IMR-90 (cell line): ENCODE measurements around the gene ITGAE. TPM values are rescaled to one million over a fixed set of nuclear protein-coding genes. Genes with fewer than 3 reads are reported as not detected.

Experiments
- ATAC-seq: fragments of 200-7000 bp; cut with Tn5 transposase; 2 replicates; pipeline ENCODE4 v1.9.1; 2020; ENCODE audit warnings: low read depth, mild to moderate bottlenecking, moderate library complexity
- BruUV-seq: library from RNA; stranded (reverse); fragments of 400-500 nt; replicated peaks from 2 replicates; lab custom pipeline; 2021; lab: Mats Ljungman, UMichigan
- CTCF ChIA-PET: fragments of 300-600 bp; formaldehyde crosslinking; extraction: SDS; loops from one replicate; lab custom pipeline; 2021; ENCODE audit warnings: antibody characterized with exemption; lab: Yijun Ruan, JAX
- POLR2A ChIA-PET: fragments of 300-600 bp; sonication (Branson Sonifier 250); formaldehyde crosslinking; loops from one replicate; lab custom pipeline; 2022; ENCODE audit warnings: antibody characterized with exemption; ENCODE audit not compliant: unreplicated experiment; lab: Charles Lee
- DNase-seq: peaks from one replicate; pipeline ENCODE4 v3.0.0; 2013
- H2AFZ ChIP-seq: replicated peaks from 2 replicates; pipeline ENCODE3; 2013; ENCODE audit warnings: low read length, mild to moderate bottlenecking; ENCODE audit not compliant: poor library complexity
- H2AK5ac ChIP-seq: 2 replicates; pipeline ENCODE4 v1.6.1; 2013; ENCODE audit warnings: low read depth, low read length, inconsistent platforms
- H2AK9ac ChIP-seq: replicated peaks from 2 replicates; pipeline ENCODE3; 2013; ENCODE audit warnings: mild to moderate bottlenecking, low read depth, low read length, moderate library complexity; ENCODE audit not compliant: poor library complexity
- H2BK120ac ChIP-seq: 2 replicates; pipeline ENCODE4 v1.6.1; 2013; ENCODE audit warnings: low read depth, low read length, inconsistent platforms
- H2BK15ac ChIP-seq: 3 replicates; pipeline ENCODE4 v1.6.1; 2013; ENCODE audit warnings: low read depth, low read length, inconsistent platforms
- H2BK20ac ChIP-seq: 2 replicates; pipeline ENCODE4 v1.6.1; 2013; ENCODE audit warnings: low read depth, mild to moderate bottlenecking, inconsistent platforms, low read length, moderate library complexity
- H2BK5ac ChIP-seq: 2 replicates; pipeline ENCODE4 v1.6.1; 2013; ENCODE audit warnings: mild to moderate bottlenecking, low read depth, low read length, inconsistent platforms; ENCODE audit not compliant: poor library complexity, severe bottlenecking
- H3K14ac ChIP-seq: replicated peaks from 2 replicates; pipeline ENCODE4 v1.6.1; 2013; ENCODE audit warnings: low read depth, low read length, inconsistent platforms
- H3K18ac ChIP-seq: 2 replicates; pipeline ENCODE4 v1.6.1; 2013; ENCODE audit warnings: low read depth, low read length, control low read depth
- H3K23ac ChIP-seq: 2 replicates; pipeline ENCODE4 v1.6.1; 2013; ENCODE audit warnings: low read depth, low read length, inconsistent platforms
- H3K27ac ChIP-seq: 2 replicates; pipeline ENCODE4 v1.5.1; 2013; ENCODE audit warnings: mild to moderate bottlenecking, control low read depth, low read length; ENCODE audit not compliant: insufficient read depth
- H3K27me3 ChIP-seq: 2 replicates; pipeline ENCODE4 v1.6.1; 2013; ENCODE audit warnings: low read length; ENCODE audit not compliant: control insufficient read depth, insufficient read depth
- H3K36me3 ChIP-seq: 2 replicates; pipeline ENCODE4 v1.6.1; 2013; ENCODE audit warnings: low read length, mixed read lengths; ENCODE audit not compliant: control insufficient read depth, insufficient read depth
- H3K4ac ChIP-seq: 2 replicates; pipeline ENCODE4 v1.6.1; 2013; ENCODE audit warnings: low read depth, low read length, inconsistent platforms
- H3K4me1 ChIP-seq: 2 replicates; pipeline ENCODE4 v1.6.1; 2013; ENCODE audit warnings: low read length, mixed read lengths; ENCODE audit not compliant: control insufficient read depth, insufficient read depth
- H3K4me2 ChIP-seq: 2 replicates; pipeline ENCODE4 v1.6.1; 2013; ENCODE audit warnings: low read depth, mild to moderate bottlenecking, control low read depth, low read length, moderate library complexity
- H3K4me3 ChIP-seq: 2 replicates; pipeline ENCODE4 v1.5.1; 2013; ENCODE audit warnings: low read depth, mild to moderate bottlenecking, control low read depth, low read length, moderate library complexity; ENCODE audit not compliant: insufficient read depth
- H3K56ac ChIP-seq: 2 replicates; pipeline ENCODE4 v1.6.1; 2013; ENCODE audit warnings: low read length, inconsistent platforms; ENCODE audit not compliant: insufficient read depth; ENCODE audit errors: extremely low read depth
- H3K79me1 ChIP-seq, 2 experiments: 2 replicates each; pipeline ENCODE4 v1.6.1; 2013; ENCODE audit warnings: low read length in 2 of 2, inconsistent platforms in 1 of 2, low read depth in 1 of 2
- H3K9ac ChIP-seq: 2 replicates; pipeline ENCODE4 v1.6.1; 2013; ENCODE audit warnings: low read depth, low read length, control low read depth
- H3K9me1 ChIP-seq: 2 replicates; pipeline ENCODE4 v1.6.1; 2013; ENCODE audit warnings: low read length, inconsistent platforms; ENCODE audit not compliant: insufficient read depth
- H3K9me3 ChIP-seq: 2 replicates; pipeline ENCODE4 v1.6.1; 2013; ENCODE audit warnings: low read length; ENCODE audit not compliant: control insufficient read depth, insufficient read depth
- H4K20me1 ChIP-seq: 2 replicates; pipeline ENCODE4 v1.6.1; 2013; ENCODE audit warnings: low read length, inconsistent platforms; ENCODE audit not compliant: insufficient read depth
- H4K5ac ChIP-seq: 2 replicates; pipeline ENCODE4 v1.6.1; 2013; ENCODE audit warnings: mild to moderate bottlenecking, low read depth, low read length, control low read depth
- H4K8ac ChIP-seq, 2 experiments: 2 replicates each; pipeline ENCODE4 v1.6.1; 2013; ENCODE audit warnings: low read depth in 2 of 2, low read length in 2 of 2, control low read depth in 1 of 2, inconsistent platforms in 1 of 2
- H4K91ac ChIP-seq: 2 replicates; pipeline ENCODE4 v1.6.1; 2013; ENCODE audit warnings: low read depth, low read length, inconsistent platforms; ENCODE audit not compliant: insufficient read depth
- BHLHE40 ChIP-seq: fragments of 150-350 bp; IDR thresholded peaks from 2 replicates; pipeline ENCODE4 v1.6.1; 2016; ENCODE audit warnings: mild to moderate bottlenecking, low read depth, low read length
- CEBPB ChIP-seq: IDR thresholded peaks from 2 replicates; pipeline ENCODE4 v1.6.1; 2012; ENCODE audit warnings: low read depth, low read length, improper control_type of control experiment
- CHD1 ChIP-seq: IDR thresholded peaks from 2 replicates; pipeline ENCODE4 v1.6.1; 2012; ENCODE audit warnings: low read depth, low read length, improper control_type of control experiment
- FOS ChIP-seq: fragments of 150-350 bp; IDR thresholded peaks from 2 replicates; pipeline ENCODE4 v1.6.1; 2016; ENCODE audit warnings: low read depth, low read length
- MAFK ChIP-seq: IDR thresholded peaks from 2 replicates; pipeline ENCODE4 v1.6.1; 2012; ENCODE audit warnings: low read depth, low read length, improper control_type of control experiment
- MAZ ChIP-seq: IDR thresholded peaks from 2 replicates; pipeline ENCODE4 v1.6.1; 2012; ENCODE audit warnings: low read depth, mild to moderate bottlenecking, low read length, improper control_type of control experiment, moderate library complexity, borderline replicate concordance
- MXI1 ChIP-seq: IDR thresholded peaks from 2 replicates; pipeline ENCODE4 v1.6.1; 2012; ENCODE audit warnings: low read depth, mild to moderate bottlenecking, low read length, moderate library complexity, borderline replicate concordance
- NFE2L2 ChIP-seq: fragments of 150-350 bp; IDR thresholded peaks from 2 replicates; pipeline ENCODE4 v1.6.1; 2016; ENCODE audit warnings: low read depth, mild to moderate bottlenecking, low read length
- POLR2A ChIP-seq: IDR thresholded peaks from 2 replicates; pipeline ENCODE4 v1.6.1; 2012; ENCODE audit warnings: mild to moderate bottlenecking, low read depth, low read length
- RAD21 ChIP-seq: IDR thresholded peaks from 2 replicates; pipeline ENCODE4 v1.6.1; 2012; ENCODE audit warnings: low read length, improper control_type of control experiment
- RCOR1 ChIP-seq: IDR thresholded peaks from 2 replicates; pipeline ENCODE4 v1.6.1; 2012; ENCODE audit warnings: mild to moderate bottlenecking, low read length, improper control_type of control experiment; ENCODE audit not compliant: insufficient replicate concordance
- RFX5 ChIP-seq: IDR thresholded peaks from 2 replicates; pipeline ENCODE4 v1.8.0; 2012; ENCODE audit warnings: low read depth, mild to moderate bottlenecking, low read length, moderate library complexity
- SMC3 ChIP-seq: fragments of 150-350 bp; IDR thresholded peaks from 2 replicates; pipeline ENCODE4 v1.6.1; 2016; ENCODE audit warnings: low read depth, mild to moderate bottlenecking, antibody characterized with exemption, low read length, moderate library complexity
- WGBS, 2 experiments: methylation state at CpG; one replicate each; pipeline versions ENCODE4 v1.1.5 to v1.1.7; 2013; ENCODE audit warnings: missing lambda C conversion rate in 2 of 2; ENCODE audit not compliant: insufficient read length in 1 of 2; ENCODE audit errors: extremely low coverage in 2 of 2; 5-methylcytosine and 5-hydroxymethylcytosine counted together
- dilution Hi-C: fragments of 300-500 bp; cut with HindIII; formaldehyde crosslinking; loops from one replicate; pipeline ENCODE4 v1.14.3; 2018; ENCODE audit warnings: low sequenced_read_pairs; ENCODE audit not compliant: unreplicated experiment
- in situ Hi-C: fragments of 300-500 bp; cut with MboI; formaldehyde crosslinking; loops from 3 replicates; pipeline ENCODE4 v1.14.3; 2019; ENCODE audit warnings: low sequenced_read_pairs, inconsistent platforms, mixed read lengths
- intact Hi-C: fragments of 100-400 bp; cut with micrococcal nuclease; formaldehyde crosslinking; loops from 2 replicates; pipeline ENCODE4 v1.10.0; 2022
- polyA plus RNA-seq, 3 experiments: library from polyadenylated mRNA; depleted of rRNA; stranded (reverse); fragments of >200 nt; gene quantifications; 2 replicates each; pipeline ENCODE4 v1.2.3, GENCODE V29; 2012; ENCODE audit warnings: low replicate concordance in 1 of 3
- total RNA-seq: library from RNA; depleted of rRNA; stranded (reverse); fragments of >200 nt; gene quantifications from 2 replicates; pipeline ENCODE4 v1.2.3, GENCODE V29; 2012
- TF ChIP-seq, protein P1 (sequence below): conservative IDR thresholded peaks from 2 replicates; pipeline ENCODE4 v1.5.1; 2012; ENCODE audit warnings: mild to moderate bottlenecking, low read depth, low read length, improper control_type of control experiment
- TF ChIP-seq, protein P2 (sequence below): fragments of 150-350 bp; IDR thresholded peaks from 2 replicates; pipeline ENCODE4 v1.6.1; 2016; ENCODE audit warnings: low read depth, mild to moderate bottlenecking, low read length, moderate library complexity, borderline replicate concordance
- TF ChIP-seq, protein P3 (sequence below): fragments of 150-350 bp; IDR thresholded peaks from 2 replicates; pipeline ENCODE4 v1.6.1; 2017; ENCODE audit warnings: mild to moderate bottlenecking, antibody characterized with exemption, low read length, low read depth

ITGAE gene
- total and polyA plus RNA-seq, 2 of the 4 experiments (the other 2 are of a cell fraction) = 54.1 to 60.8 TPM

DNA sequence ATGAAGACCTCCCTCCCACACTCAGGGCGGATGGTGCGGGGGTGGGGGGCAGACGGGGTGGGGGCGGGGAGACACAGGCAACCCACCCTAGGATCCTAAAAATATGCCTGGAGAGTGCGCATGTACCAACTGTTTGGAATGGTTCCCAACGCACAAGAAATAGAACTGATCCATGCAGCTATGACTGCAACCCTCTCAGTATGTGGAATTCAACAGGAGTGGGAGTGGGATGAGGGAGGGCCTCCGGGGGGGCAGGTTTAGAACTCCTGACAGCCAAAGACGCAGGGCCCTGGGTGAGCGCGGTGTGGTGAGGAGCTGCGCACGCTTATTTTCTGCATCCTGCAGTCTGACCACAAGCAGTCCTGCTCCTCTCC lies 103.9 kb downstream of the ITGAE start:
- ATAC-seq = no peak
- CTCF ChIA-PET = no interaction called here

More for the DNA sequence above, 103.9 kb downstream of the ITGAE start:
- intact Hi-C loops (no loop called here), in situ Hi-C loops (no loop called here), dilution Hi-C loops (no loop called here)
- 20% methylated on average over 1 of the region's 12 CpGs; no CpG with 5 or more reads in 1 of the 2 experiments for WGBS, 2 experiments
- peaks cover 14% of the 10 kb centered on the region for H3K9me3 ChIP-seq
- H2AK9ac ChIP-seq = no peak overlapping the region
- no peak overlapping the region for H3K23ac ChIP-seq
- no peak for TF ChIP-seq RFX5
- no peak for TF ChIP-seq BHLHE40
- TF ChIP-seq CHD1 = no peak
- no peak for TF ChIP-seq RAD21
- TF ChIP-seq, protein P1, sequence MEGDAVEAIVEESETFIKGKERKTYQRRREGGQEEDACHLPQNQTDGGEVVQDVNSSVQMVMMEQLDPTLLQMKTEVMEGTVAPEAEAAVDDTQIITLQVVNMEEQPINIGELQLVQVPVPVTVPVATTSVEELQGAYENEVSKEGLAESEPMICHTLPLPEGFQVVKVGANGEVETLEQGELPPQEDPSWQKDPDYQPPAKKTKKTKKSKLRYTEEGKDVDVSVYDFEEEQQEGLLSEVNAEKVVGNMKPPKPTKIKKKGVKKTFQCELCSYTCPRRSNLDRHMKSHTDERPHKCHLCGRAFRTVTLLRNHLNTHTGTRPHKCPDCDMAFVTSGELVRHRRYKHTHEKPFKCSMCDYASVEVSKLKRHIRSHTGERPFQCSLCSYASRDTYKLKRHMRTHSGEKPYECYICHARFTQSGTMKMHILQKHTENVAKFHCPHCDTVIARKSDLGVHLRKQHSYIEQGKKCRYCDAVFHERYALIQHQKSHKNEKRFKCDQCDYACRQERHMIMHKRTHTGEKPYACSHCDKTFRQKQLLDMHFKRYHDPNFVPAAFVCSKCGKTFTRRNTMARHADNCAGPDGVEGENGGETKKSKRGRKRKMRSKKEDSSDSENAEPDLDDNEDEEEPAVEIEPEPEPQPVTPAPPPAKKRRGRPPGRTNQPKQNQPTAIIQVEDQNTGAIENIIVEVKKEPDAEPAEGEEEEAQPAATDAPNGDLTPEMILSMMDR = no peak
- TF ChIP-seq NFE2L2 = no peak
- TF ChIP-seq SMC3 = no peak
- TF ChIP-seq CEBPB = no peak
- TF ChIP-seq POLR2A = no peak
- TF ChIP-seq, protein P2, sequence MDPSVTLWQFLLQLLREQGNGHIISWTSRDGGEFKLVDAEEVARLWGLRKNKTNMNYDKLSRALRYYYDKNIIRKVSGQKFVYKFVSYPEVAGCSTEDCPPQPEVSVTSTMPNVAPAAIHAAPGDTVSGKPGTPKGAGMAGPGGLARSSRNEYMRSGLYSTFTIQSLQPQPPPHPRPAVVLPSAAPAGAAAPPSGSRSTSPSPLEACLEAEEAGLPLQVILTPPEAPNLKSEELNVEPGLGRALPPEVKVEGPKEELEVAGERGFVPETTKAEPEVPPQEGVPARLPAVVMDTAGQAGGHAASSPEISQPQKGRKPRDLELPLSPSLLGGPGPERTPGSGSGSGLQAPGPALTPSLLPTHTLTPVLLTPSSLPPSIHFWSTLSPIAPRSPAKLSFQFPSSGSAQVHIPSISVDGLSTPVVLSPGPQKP = no peak
- TF ChIP-seq MAZ = no peak
- TF ChIP-seq MAFK = no peak
- TF ChIP-seq RCOR1 = no peak
- no peak for TF ChIP-seq MXI1
- TF ChIP-seq FOS = no peak
- TF ChIP-seq, protein P3, sequence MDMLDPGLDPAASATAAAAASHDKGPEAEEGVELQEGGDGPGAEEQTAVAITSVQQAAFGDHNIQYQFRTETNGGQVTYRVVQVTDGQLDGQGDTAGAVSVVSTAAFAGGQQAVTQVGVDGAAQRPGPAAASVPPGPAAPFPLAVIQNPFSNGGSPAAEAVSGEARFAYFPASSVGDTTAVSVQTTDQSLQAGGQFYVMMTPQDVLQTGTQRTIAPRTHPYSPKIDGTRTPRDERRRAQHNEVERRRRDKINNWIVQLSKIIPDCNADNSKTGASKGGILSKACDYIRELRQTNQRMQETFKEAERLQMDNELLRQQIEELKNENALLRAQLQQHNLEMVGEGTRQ = no peak
- POLR2A ChIA-PET = no interaction called here
- BruUV-seq = no TSS peak
- DNase-seq = no peak
- no peak overlapping the region for H3K9ac ChIP-seq
- no peak overlapping the region for H4K91ac ChIP-seq
- no peaks in the 10 kb centered on the region for H4K20me1 ChIP-seq
- H3K36me3 ChIP-seq = no peaks in the 10 kb centered on the region
- H4K5ac ChIP-seq = no peak overlapping the region
- no peak overlapping the region for H4K8ac ChIP-seq
- H3K79me1 ChIP-seq = no peaks in the 10 kb centered on the region
- no peak overlapping the region for H3K4me3 ChIP-seq
- H2BK15ac ChIP-seq = no peak overlapping the region
- no peak overlapping the region for H2BK120ac ChIP-seq
- H3K27me3 ChIP-seq = peaks cover 17% of the 10 kb centered on the region
- peak overlapping the region; percentile 51 for H2AFZ ChIP-seq
- H3K4me2 ChIP-seq = no peak overlapping the region
- H3K18ac ChIP-seq = no peak overlapping the region
- no peaks in the 10 kb centered on the region for H3K9me1 ChIP-seq
- H3K14ac ChIP-seq = no peak overlapping the region
- no peak overlapping the region for H3K4ac ChIP-seq
- no peak overlapping the region for H2BK20ac ChIP-seq
- peaks cover 4% of the 10 kb centered on the region; the same call in 1 of the 2 replicates for H3K4me1 ChIP-seq
- no peak overlapping the region for H3K27ac ChIP-seq
- no peak overlapping the region for H2BK5ac ChIP-seq
- no peak overlapping the region for H2AK5ac ChIP-seq
- H3K56ac ChIP-seq = no peak overlapping the region
